Measurements from ENCODE around the gene SPARC.

DNA sequence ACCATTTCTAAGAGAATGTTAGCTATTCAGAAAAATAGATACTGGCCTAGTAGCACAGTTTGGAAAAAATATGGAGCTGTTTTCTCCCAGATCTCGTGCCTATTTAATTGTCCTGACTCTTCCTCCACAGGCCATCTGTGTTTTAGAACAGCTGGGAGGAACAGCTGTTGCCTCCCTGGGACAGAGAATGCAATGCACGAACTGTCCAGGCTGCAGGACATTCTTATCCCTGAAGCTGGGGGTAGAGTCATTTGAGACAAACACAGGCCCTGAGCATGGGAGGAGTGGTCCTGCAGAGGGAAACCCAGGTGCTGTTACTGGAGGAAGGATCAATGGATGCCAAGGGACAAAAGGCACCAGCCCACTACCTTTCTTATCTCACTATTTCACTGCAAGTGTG, 20.9 kb upstream of the SPARC start:
- TF ChIP-seq, protein P1, sequence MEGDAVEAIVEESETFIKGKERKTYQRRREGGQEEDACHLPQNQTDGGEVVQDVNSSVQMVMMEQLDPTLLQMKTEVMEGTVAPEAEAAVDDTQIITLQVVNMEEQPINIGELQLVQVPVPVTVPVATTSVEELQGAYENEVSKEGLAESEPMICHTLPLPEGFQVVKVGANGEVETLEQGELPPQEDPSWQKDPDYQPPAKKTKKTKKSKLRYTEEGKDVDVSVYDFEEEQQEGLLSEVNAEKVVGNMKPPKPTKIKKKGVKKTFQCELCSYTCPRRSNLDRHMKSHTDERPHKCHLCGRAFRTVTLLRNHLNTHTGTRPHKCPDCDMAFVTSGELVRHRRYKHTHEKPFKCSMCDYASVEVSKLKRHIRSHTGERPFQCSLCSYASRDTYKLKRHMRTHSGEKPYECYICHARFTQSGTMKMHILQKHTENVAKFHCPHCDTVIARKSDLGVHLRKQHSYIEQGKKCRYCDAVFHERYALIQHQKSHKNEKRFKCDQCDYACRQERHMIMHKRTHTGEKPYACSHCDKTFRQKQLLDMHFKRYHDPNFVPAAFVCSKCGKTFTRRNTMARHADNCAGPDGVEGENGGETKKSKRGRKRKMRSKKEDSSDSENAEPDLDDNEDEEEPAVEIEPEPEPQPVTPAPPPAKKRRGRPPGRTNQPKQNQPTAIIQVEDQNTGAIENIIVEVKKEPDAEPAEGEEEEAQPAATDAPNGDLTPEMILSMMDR (IDR thresholded peaks at IDR 0.05) = no peak
- TF ChIP-seq ESRRA (CRISPR knock-in tag; IDR thresholded peaks at IDR 0.05; ENCODE audit: borderline replicate concordance) (no peak), ZNF532 (CRISPR knock-in tag; IDR thresholded peaks at IDR 0.05; ENCODE audit: borderline replicate concordance) (no peak), E2F5 (CRISPR knock-in tag; IDR thresholded peaks at IDR 0.05) (no peak), RELA (CRISPR knock-in tag; IDR thresholded peaks at IDR 0.05; ENCODE audit: borderline replicate concordance) (no peak), ZNF423 (CRISPR knock-in tag; IDR thresholded peaks at IDR 0.05) (no peak)
